SK-N-MC (cell line): ENCODE results near the gene HDAC7.

ENCODE experiments used
- EZH2 ChIP-seq: fragments of 200-600 bp; sonication (generic); IDR thresholded peaks from one replicate; pipeline ENCODE4 v1.6.1; 2017; ENCODE audit warnings: antibody characterized with exemption
- POLR2AphosphoS5 ChIP-seq: IDR thresholded peaks from 2 replicates; pipeline ENCODE4 v1.6.1; 2012; ENCODE audit warnings: mild to moderate bottlenecking, low read depth, low read length, borderline replicate concordance

DNA sequence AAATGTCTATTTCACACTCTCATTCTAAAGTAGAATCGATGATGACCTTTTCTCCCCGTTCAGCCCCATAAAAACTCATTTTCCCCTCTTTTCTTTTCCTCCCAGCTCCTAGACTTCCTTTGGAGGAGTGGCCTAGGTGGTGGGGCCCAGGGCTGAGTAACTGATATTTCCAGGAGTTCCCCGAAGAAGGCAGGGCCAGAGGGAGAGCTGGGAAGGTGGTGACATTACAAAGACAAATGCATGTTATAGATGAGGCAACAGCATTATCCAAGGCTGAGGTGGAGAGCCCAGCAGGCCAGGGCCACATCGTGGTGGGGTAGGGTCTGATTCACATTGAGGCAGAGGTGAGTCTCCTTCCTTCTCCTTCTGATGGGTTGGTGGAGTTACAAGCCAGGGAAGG, 22.2 kb upstream of the HDAC7 start:
- TF ChIP-seq EZH2 (no peak), POLR2AphosphoS5 (no peak)
